Smooth muscle cell of the brain vasculature (primary cell): ENCODE results near the gene CTXND2.

Experiments used
- DNase-seq: peaks from one replicate; pipeline ENCODE4 v3.0.0-alpha.2; 2012; ENCODE audit warnings: low read depth, low spot score

The CTXND2 gene

GRCh38 chr1:150960646-150961045 is 73.7 kb downstream of the CTXND2 start:
- no peak for DNase-seq

GRCh38 chr1:150961756-150962155 is 74.8 kb downstream of the CTXND2 start:
- DNase-seq, result no peak
